Activated T-cell treated with anti-CD3 and anti-CD28 coated beads, Interleukin-2, amount 50 U/mL, for 24 hours (primary cell): ENCODE measurements around the gene ADIPOR2.

Experiments used
- DNase-seq: peaks from one replicate; pipeline ENCODE4 v3.0.0-alpha.2; 2020
- H3K27ac Mint-ChIP-seq: 2 replicates; pipeline ENCODE4 v1.8.0; 2020; ENCODE audit warnings: mild to moderate bottlenecking, mixed read lengths
- H3K27me3 Mint-ChIP-seq: 2 replicates; pipeline ENCODE4 v1.8.0; 2020; ENCODE audit warnings: mixed read lengths
- H3K36me3 Mint-ChIP-seq: 2 replicates; pipeline ENCODE4 v1.8.0; 2020; ENCODE audit warnings: low read depth, mixed read lengths
- H3K4me1 Mint-ChIP-seq: 2 replicates; pipeline ENCODE4 v1.8.0; 2020; ENCODE audit warnings: low read depth, mixed read lengths
- H3K4me3 Mint-ChIP-seq: 2 replicates; pipeline ENCODE4 v1.8.0; 2020; ENCODE audit warnings: mild to moderate bottlenecking, moderate library complexity, mixed read lengths
- H3K9me3 Mint-ChIP-seq: 2 replicates; pipeline ENCODE4 v1.8.0; 2020; ENCODE audit warnings: mixed read lengths

The ADIPOR2 gene

DNA sequence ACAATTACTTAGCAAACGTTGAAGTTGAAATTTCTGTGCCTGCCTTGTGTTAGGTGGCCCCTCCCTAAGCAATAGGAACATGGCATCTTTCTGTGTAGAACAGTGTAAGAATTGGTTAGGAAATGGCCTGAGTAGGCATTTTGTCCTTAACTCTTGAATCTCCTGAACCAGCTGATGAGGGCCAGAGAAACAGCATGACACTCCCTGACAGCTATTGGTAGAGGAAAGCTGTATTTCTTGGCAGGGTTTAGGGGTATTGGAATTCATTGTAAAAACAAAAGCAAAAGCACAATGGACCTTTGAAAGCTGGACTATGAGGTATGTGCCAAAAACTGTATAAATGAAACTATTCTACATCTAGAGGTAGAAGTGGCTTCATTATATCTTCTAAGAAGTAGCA is 88.9 kb downstream of the ADIPOR2 start:
- Mint-ChIP-seq H3K4me3 (no peak overlapping the region), H3K9me3 (no peaks in the 10 kb centered on the region), H3K36me3 (peaks cover 77% of the 10 kb centered on the region), H3K27me3 (no peaks in the 10 kb centered on the region), H3K4me1 (peaks cover 9% of the 10 kb centered on the region), H3K27ac (no peak overlapping the region)
- no peak for DNase-seq

DNA sequence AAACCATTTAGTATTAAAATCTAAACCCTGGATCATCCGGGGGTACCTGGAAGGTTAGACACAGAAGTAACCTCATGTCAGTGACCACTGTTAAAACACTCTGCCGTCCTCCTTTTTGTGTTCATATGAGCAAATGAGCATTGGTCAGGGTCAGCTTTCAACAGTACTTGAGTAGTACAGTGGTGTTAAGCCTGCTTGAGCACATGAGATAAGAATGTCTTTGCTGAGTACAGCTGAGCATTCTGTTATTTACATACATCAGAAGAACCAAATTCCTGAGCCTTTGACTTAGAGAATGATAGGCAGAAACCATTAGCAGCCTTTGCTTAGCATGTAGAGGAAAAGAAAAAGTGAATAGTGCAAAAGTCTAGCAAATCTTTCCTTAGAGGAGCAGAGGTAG is 90.9 kb downstream of the ADIPOR2 start:
- DNase-seq, result no peak
- Mint-ChIP-seq H3K4me1 (peaks cover under 1% of the 10 kb centered on the region), H3K9me3 (no peaks in the 10 kb centered on the region), H3K27me3 (no peaks in the 10 kb centered on the region), H3K36me3 (peaks cover 81% of the 10 kb centered on the region), H3K4me3 (no peak overlapping the region), H3K27ac (no peak overlapping the region)

DNA sequence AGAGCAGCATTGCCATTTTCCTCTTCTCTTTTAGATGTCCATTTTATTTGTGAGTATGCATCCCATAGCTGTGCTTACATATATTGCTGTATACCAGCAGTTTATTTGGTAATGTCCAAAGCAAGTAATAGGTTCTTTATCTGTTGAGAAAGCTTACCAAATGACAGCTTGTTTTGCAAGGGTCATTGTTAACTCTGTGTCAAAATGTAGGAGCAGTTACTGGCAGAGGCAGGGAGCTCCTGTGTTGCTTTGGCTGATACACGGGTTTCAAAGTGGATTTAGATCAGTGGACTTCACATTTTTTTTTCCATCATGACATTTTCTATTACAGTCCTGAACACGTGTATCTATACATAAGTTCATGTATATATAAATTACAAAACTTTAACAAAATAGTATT is 91.3 kb downstream of the ADIPOR2 start:
- Mint-ChIP-seq H3K9me3 (no peaks in the 10 kb centered on the region), H3K4me1 (no peaks in the 10 kb centered on the region), H3K27me3 (no peaks in the 10 kb centered on the region), H3K27ac (no peak overlapping the region), H3K36me3 (peaks cover 80% of the 10 kb centered on the region), H3K4me3 (no peak overlapping the region)
- DNase-seq, result no peak

DNA sequence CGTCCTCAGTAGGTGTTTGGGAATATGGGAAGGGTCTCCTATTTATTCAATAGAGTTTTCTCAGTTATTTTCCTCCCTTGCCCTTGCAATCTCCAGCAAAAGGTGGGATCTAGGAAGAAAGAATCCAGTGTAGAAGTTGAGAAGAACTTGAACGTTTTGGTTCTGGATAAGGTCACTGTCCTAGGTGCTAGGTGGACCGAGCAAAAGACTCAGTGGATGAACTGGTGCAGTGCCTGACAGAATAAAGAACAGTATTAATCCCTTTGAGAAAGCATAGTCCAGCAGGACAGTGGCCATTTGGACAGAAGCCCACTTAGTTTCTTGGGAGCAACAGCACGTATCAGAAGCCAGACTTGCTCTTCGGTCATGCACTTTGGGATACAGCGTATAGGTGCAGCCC is 96.8 kb downstream of the ADIPOR2 start:
- Mint-ChIP-seq H3K4me1 (peaks cover 20% of the 10 kb centered on the region), H3K9me3 (no peaks in the 10 kb centered on the region), H3K36me3 (peaks cover 55% of the 10 kb centered on the region), H3K27me3 (no peaks in the 10 kb centered on the region), H3K4me3 (no peak overlapping the region), H3K27ac (peak overlapping the region; percentile 1)
- no peak for DNase-seq

DNA sequence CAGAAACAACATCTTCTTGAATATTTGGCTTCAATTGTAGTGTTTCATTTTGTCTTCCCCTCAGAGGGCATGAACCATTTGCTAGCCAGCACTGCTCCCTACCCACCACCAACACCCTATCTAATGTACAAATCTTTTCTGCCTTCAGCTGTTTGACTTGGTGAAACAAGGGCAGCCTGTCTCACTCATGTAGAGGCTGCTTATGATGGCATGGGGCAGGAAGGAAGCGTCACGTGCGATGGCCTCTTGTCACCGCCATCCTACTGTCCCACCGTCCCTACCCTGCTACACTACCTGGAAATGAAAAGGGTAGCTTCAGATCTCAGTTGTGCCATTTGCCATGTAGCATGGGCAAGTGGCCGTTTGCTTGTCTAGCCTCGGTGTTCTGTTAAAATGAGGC is 99.6 kb downstream of the ADIPOR2 start:
- Mint-ChIP-seq H3K9me3 (no peaks in the 10 kb centered on the region), H3K36me3 (peaks cover 29% of the 10 kb centered on the region), H3K4me1 (peaks cover 20% of the 10 kb centered on the region), H3K27ac (no peak overlapping the region), H3K27me3 (no peaks in the 10 kb centered on the region), H3K4me3 (no peak overlapping the region)
- no peak for DNase-seq

DNA sequence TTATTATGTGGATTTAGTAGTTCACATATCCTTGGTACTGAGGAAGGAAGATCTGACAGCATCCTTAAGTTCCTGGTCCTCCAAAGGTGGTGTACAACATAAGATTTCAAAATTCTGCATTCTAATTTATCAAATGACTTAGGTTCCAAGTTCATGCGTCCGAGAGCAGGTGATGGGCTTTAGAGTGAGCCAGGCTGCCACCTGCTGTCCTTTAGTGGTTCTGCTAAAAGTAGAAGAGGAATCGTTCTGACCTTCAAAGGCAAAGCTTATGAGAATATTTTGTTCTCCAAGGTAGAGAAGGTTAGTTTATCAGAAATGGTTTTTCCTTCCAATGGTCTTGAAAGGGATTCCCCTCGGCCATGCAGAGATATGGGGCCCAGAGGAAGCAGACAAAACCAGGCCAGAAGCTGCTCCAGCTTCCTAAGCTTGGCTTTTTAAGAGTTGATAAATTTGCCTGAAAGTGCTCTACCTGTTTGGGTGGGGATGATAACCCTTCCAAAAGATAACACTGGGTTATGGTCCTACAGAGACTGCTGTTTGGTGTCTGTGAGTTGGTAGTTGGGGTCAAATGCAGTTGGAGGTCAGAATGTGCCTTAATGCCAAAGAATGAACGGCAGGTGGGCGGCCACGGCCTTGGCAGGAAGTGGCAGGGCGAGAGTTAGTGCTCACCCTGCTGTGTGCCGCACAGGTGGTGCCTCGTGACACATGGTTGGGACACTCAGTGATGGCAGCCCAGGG is 100.4 kb downstream of the ADIPOR2 start:
- Mint-ChIP-seq H3K4me1 (peaks cover 27% of the 10 kb centered on the region), H3K4me3 (no peak overlapping the region), H3K9me3 (no peaks in the 10 kb centered on the region), H3K27me3 (no peaks in the 10 kb centered on the region), H3K27ac (peak overlapping the region; percentile 86), H3K36me3 (peaks cover 21% of the 10 kb centered on the region)
- DNase-seq, result peak; percentile 68

DNA sequence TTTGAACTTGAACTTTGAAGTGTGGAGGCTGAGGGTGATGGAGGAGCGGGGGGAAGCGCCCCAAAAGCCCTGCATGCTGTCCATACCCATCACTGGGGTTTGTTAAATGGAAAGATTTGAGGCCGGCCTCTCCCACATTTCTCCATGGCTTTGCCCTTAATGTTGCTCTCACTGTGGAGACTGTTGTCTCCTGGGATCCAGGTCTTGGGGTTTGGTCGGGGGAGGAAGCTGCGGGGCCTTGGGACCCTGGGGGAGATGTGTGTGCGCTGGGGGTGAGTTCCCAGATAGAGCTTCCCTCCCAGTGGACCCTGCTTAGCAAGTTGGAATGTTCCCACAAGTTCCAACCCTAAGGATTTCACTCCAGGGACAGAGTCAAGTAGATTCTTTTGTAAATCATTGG is 101.5 kb downstream of the ADIPOR2 start:
- Mint-ChIP-seq H3K27me3 (no peaks in the 10 kb centered on the region), H3K4me1 (peaks cover 27% of the 10 kb centered on the region), H3K36me3 (peaks cover 13% of the 10 kb centered on the region), H3K9me3 (no peaks in the 10 kb centered on the region), H3K27ac (no peak overlapping the region), H3K4me3 (no peak overlapping the region)
- no peak for DNase-seq

DNA sequence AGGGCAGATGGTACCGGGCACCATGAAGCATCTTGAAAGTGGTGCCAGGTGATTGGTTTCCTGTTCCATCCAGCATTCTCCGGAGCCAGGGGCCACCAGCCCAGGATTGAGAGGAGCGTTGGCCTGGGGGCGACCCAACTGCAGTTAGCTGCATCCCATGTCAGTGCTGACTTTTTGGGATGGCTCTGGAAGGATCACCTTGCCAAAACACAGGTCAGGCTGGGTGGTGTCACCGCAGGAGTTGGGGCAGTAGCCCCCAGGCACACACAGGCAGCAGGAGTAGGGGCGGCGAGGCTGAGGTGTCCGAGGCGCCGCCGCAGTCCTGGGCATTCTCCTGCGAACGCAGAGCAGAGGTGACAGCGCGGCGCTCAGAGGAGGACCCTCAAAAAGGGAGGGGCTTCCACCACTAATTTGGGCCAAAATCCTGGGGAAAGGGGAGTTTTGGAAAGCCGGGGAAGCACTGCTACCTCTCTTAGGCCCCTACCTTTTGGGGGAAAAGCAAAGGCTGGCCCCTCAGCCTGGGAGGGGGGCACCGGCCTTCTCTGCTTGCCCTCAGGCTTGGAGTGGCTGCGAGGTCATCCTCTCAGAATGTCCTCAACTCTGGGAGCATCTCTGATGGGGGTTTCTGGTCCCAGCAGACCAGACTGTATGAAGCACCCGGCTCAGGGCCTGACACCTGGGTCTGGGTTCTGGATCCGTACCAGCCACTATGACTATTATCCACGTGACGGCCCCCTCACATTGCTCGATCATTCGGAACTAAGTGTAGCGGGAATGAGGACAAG is 102.7 kb downstream of the ADIPOR2 start:
- H3K27me3 Mint-ChIP-seq, result no peaks in the 10 kb centered on the region
- H3K36me3 Mint-ChIP-seq, result peaks cover 3% of the 10 kb centered on the region
- no peak overlapping the region for H3K4me3 Mint-ChIP-seq
- H3K9me3 Mint-ChIP-seq, result no peaks in the 10 kb centered on the region
- DNase-seq, result no peak
- peaks cover 27% of the 10 kb centered on the region for H3K4me1 Mint-ChIP-seq
- H3K27ac Mint-ChIP-seq, result no peak overlapping the region

DNA sequence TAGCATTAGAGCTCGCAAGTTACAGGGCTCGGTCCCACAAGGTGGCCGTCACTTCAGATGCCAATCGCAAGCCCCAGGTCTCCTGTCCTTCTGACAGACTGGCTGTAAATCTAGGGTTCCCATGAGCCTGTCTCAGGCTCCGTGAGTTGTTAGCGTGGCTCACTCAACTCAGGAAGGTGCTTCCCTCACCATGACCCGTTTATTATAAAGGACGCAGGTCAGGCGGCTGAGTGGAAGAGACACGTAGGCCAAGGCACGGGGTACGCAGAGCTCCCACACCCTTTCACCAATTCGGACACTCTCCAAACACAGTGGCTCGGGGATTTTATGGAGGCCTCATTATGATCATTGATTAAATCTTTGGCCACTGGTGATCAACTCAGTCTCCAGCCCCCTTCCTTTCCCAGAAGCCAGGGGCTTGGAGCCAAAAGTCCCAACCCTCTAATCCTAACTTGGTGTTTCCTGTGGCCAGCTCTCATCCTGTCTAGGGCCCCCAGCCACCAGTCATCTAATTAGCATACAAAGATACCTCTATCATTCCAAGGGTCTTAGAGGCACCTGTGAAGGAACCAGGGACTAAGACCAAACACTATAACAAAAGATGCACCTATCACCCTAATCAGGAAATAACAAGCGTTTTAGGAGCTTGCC is 103.7 kb downstream of the ADIPOR2 start:
- Mint-ChIP-seq H3K4me1 (peaks cover 27% of the 10 kb centered on the region), H3K9me3 (no peaks in the 10 kb centered on the region), H3K27ac (no peak overlapping the region), H3K4me3 (no peak overlapping the region), H3K36me3 (no peaks in the 10 kb centered on the region), H3K27me3 (no peaks in the 10 kb centered on the region)
- no peak for DNase-seq

DNA sequence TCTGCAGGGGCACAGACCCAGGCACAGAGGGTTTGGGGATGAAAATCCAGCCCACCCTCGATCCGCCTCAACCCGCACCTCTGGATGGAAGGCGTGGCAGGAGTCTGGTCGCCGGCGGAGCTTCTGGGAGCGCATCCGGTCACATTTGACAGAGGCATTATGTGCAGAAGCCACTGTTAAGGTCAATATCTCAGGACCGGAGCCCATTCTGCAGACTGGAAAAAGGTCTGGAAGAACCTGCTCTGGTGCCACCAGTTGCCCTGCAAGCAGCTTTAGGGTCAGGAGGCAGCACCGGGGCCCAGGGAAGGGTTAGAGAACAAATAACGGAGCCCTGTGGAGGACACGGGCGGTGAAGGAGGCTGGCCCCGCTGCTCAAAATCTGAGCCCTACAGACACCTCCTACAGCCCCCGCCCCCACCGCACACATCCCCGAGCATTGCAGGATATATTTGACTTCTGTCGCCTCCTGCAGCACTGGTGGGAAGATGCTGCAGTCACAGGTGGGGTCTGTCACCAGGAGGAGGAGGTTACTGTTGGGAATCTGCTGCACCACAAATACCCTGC is 104.4 kb downstream of the ADIPOR2 start:
- Mint-ChIP-seq H3K4me3 (peak overlapping the region; percentile 64), H3K36me3 (no peaks in the 10 kb centered on the region), H3K27me3 (no peaks in the 10 kb centered on the region), H3K27ac (peak overlapping the region; percentile 78), H3K9me3 (no peaks in the 10 kb centered on the region), H3K4me1 (peaks cover 25% of the 10 kb centered on the region)
- DNase-seq, result no peak

DNA sequence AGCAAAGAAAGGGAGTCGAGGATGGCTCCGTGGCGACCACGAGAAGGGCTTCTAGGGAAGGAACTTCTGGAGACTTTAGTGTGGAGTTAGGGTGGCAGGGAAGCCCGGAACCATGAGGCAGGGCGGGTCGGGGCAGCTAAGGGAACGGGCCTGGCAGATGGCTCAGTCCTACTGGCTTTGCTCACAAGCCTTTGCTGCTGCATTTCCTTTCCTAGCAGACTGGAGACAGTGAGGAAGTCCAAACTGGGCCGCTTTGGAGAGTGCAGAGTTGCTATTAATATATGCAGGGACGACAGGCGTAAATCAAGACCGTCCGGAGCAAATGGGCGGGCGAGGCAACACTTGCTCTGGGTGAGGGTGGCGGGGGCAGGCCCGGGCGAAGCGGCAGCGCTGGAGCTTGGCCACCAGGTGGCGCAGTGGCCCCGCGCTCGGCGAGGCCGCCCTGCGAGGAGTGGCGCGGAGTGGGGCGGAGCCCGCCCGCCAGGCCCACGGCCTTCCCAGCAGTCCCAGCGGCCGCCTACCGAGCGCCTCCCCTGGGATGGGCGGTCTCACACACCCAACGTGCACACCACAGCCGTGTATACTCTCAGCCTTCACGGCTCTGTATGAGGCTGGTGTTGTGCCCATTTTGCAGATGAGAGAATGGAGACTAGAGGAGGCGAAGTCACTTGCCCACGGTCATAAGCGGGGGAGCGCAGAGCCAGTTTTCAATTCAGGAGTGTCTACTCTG is 105.1 kb downstream of the ADIPOR2 start:
- DNase-seq, result peak; percentile 97
- Mint-ChIP-seq H3K36me3 (no peaks in the 10 kb centered on the region), H3K27ac (peak overlapping the region; percentile 96), H3K4me3 (peak overlapping the region; percentile 86), H3K9me3 (no peaks in the 10 kb centered on the region), H3K4me1 (peaks cover 19% of the 10 kb centered on the region), H3K27me3 (no peaks in the 10 kb centered on the region)

DNA sequence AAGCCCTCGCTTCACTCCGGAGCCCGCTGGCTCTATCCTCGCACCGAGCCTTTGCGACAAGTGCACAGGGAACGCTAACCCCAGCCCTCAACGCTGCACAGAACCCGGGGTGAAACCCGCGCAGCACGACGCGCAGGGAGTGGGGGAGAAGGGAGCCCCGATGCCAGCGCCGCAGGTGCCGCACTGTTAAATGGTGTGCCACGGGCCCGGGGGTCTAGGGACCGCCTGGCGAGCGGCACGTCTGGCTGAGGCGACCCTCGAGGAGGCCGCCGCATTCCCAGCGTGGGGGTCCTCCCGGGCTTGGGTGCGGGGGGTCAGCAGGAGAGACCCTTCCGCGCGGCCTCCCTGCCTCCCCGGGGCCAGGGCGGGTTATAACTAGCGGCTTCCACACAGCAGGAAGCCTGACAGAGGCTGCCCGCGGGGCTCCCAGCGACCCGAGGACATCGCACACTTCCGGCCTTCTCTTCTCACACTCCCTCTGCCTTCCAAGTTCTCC is 105.7 kb downstream of the ADIPOR2 start:
- H3K9me3 Mint-ChIP-seq, result no peaks in the 10 kb centered on the region
- peak overlapping the region; percentile 86 for H3K4me3 Mint-ChIP-seq
- peak overlapping the region; percentile 96 for H3K27ac Mint-ChIP-seq
- peaks cover 13% of the 10 kb centered on the region for H3K4me1 Mint-ChIP-seq
- no peaks in the 10 kb centered on the region for H3K36me3 Mint-ChIP-seq
- no peak for DNase-seq
- H3K27me3 Mint-ChIP-seq, result no peaks in the 10 kb centered on the region

DNA sequence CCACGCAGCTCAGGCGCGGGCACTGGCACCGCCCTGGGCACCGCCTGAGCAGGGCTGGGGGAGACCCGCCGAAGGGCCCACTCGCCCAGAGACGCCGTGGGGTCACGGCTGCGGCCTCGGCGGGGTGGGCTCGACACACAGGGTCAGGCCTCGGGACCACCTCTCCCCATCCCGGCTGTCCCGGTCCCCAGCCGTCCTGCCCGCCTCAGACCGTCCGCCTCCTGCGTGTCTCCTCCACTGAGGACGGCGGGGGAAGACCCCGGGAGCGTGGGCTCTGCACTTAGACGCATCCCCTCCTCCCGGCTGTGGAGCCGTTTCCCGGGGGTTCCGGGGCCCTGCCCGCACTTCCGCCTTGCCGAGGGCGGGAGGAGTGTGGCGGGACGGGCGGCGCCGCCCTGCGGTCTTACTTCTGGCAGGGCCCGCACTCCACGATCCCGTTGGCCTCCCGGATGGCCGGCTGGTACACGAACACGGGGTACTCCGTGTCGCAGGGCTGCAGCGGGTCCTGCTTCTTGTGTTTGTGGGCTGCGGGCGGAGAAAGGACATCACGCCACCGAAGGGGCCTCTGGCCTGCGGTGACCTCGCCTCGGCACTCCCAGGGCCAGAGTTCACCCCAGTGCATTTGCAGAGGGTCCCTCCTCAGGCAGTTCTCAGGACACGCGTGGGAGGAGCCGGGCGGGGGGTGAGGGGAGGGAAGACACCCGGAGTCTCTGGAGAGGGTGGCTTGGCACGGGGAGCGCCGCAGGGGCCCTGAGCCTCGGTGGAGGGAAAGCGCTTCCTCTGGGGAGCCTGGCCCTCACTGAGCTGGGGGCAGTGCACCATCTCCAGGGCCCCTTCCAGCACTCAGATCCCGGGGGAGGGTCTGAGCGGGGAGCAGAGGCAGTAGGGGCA is 106.4 kb downstream of the ADIPOR2 start:
- H3K4me3 Mint-ChIP-seq, result peak overlapping the region; percentile 86
- no peaks in the 10 kb centered on the region for H3K27me3 Mint-ChIP-seq
- peaks cover 7% of the 10 kb centered on the region for H3K4me1 Mint-ChIP-seq
- H3K36me3 Mint-ChIP-seq, result no peaks in the 10 kb centered on the region
- H3K9me3 Mint-ChIP-seq, result no peaks in the 10 kb centered on the region
- peak; percentile 81 for DNase-seq
- H3K27ac Mint-ChIP-seq, result peak overlapping the region; percentile 93
